H1 (cell line): Measurements from ENCODE around the gene LAMP1. TPM values are rescaled to one million over a fixed set of nuclear protein-coding genes. Genes with fewer than 3 reads are reported as not detected.

Source experiments
- ATF3 ChIP-seq: IDR thresholded peaks from 2 replicates; pipeline ENCODE4 v1.6.1; 2011; ENCODE audit warnings: low read depth, mild to moderate bottlenecking, low read length; ENCODE audit not compliant: insufficient read depth
- BACH1 ChIP-seq: IDR thresholded peaks from 2 replicates; pipeline ENCODE4 v1.6.1; 2012; ENCODE audit warnings: low read length, improper control_type of control experiment
- BCL11A ChIP-seq, 2 experiments: IDR thresholded peaks; one replicate each; pipeline ENCODE4 v1.6.1; 2011; ENCODE audit warnings: low read depth in 2 of 2, low read length in 2 of 2, mild to moderate bottlenecking in 2 of 2
- CHD7 ChIP-seq: fragments of 300-600 bp; sonication (generic); IDR thresholded peaks from 2 replicates; pipeline ENCODE4 v1.7.1; 2012; ENCODE audit warnings: low read length, moderate library complexity, mild to moderate bottlenecking, inconsistent platforms; ENCODE audit not compliant: insufficient replicate concordance
- EP300 ChIP-seq, 2 experiments: IDR thresholded peaks; 1 replicate in 1 of 2; 2 replicates in 1 of 2; pipeline ENCODE4 v1.6.1; 2011 to 2012; ENCODE audit warnings: low read depth in 2 of 2, low read length in 2 of 2, mild to moderate bottlenecking in 2 of 2, borderline replicate concordance in 1 of 2, inconsistent platforms in 1 of 2, moderate library complexity in 1 of 2
- FOSL1 ChIP-seq: IDR thresholded peaks from 2 replicates; pipeline ENCODE4 v1.6.1; 2011; ENCODE audit warnings: mild to moderate bottlenecking, low read depth, low read length, moderate library complexity; ENCODE audit not compliant: insufficient read depth
- MAX ChIP-seq: IDR thresholded peaks from 2 replicates; pipeline ENCODE4 v1.6.1; 2012; ENCODE audit warnings: inconsistent platforms
- RBBP5 ChIP-seq: IDR thresholded peaks from 2 replicates; pipeline ENCODE4 v1.7.1; 2012; ENCODE audit warnings: low read depth, mild to moderate bottlenecking, inconsistent platforms, low read length, moderate library complexity, borderline replicate concordance
- SIX5 ChIP-seq: IDR thresholded peaks from 2 replicates; pipeline ENCODE4 v1.6.1; 2011; ENCODE audit warnings: mild to moderate bottlenecking, low read depth, low read length
- SP4 ChIP-seq: IDR thresholded peaks from 2 replicates; pipeline ENCODE4 v1.6.1; 2012; ENCODE audit warnings: low read length, inconsistent platforms
- YY1 ChIP-seq: IDR thresholded peaks from 2 replicates; pipeline ENCODE4 v1.6.1; 2011; ENCODE audit warnings: low read depth, mild to moderate bottlenecking, low read length
- polyA plus RNA-seq, 7 experiments: library from polyadenylated mRNA; depleted of rRNA in 3 of 7; stranded (reverse) in 5 of 7; unstranded in 2 of 7; fragments of >200 nt in 5 of 7; fragments of 200-250 nt in 2 of 7; gene quantifications; 1 replicate in 5 of 7; 2 replicates in 1 of 7; 4 replicates in 1 of 7; pipeline versions ENCODE4 v1.2.1 to v1.2.3, GENCODE V29; 2011 to 2013; ENCODE audit warnings: missing spikeins in 2 of 7, mixed read lengths in 2 of 7
- total RNA-seq: library from RNA; stranded (reverse); fragmentation: NEBNext Ultra II Directional; extraction: Animal tissue kit (Norgen Biotek cat#: 25700); gene quantifications from 2 replicates; pipeline ENCODE4 v1.2.1, GENCODE V29; 2021

Gene LAMP1
- total and polyA plus RNA-seq, 2 of the 8 experiments (the other 6 are each of a cell fraction or from before 2014, with no cell fraction given): 97.6 to 140 TPM

GRCh38 chr13:113295776-113296175 is 1.3 kb upstream of the LAMP1 start (continued):
- TF ChIP-seq CHD7 (no peak), BCL11A (IDR thresholded peaks at IDR 0.05; ENCODE audit: low read depth in 2 of 2, low read length in 2 of 2) (no peak), BACH1 (no peak), SP4 (no peak), EP300 (IDR thresholded peaks at IDR 0.05; ENCODE audit: borderline replicate concordance in 1 of 2, low read depth in 2 of 2, low read length in 2 of 2) (no peak), RBBP5 (no peak), SIX5 (no peak), YY1 (no peak), FOSL1 (no peak), ATF3 (no peak), MAX (no peak)
